Measurements from ENCODE around the gene MYT1.

- TF ChIP-seq LEF1 (IDR thresholded peaks at IDR 0.05; ENCODE audit: borderline replicate concordance) (no peak), SUZ12 (IDR thresholded peaks at IDR 0.05) (no peak), FOXK2 (IDR thresholded peaks at IDR 0.05) (no peak), BHLHE40 (IDR thresholded peaks at IDR 0.05; ENCODE audit: borderline replicate concordance) (no peak), ARNT (IDR thresholded peaks at IDR 0.05) (no peak), SP1 (IDR thresholded peaks at IDR 0.05) (no peak), HDGF (IDR thresholded peaks at IDR 0.05; ENCODE audit: borderline replicate concordance) (no peak)
Observed at GRCh38 chr20:64232794-64233193, 68.5 kb downstream of the MYT1 start.

Measured in HEK293T (cell line).